HepG2 (cell line): Measurements from ENCODE around the gene GPR61. TPM values are rescaled to one million over a fixed set of nuclear protein-coding genes. Genes with fewer than 3 reads are reported as not detected.
A peak's percentile ranks its signal among the peaks of the same experiment; 100 is the strongest.

Experiments
- DR1 ChIP-seq: sonication (generic); formaldehyde crosslinking; IDR thresholded peaks from 2 replicates; pipeline ENCODE4 v1.8.0; 2021; ENCODE audit warnings: mild to moderate bottlenecking, missing genetic modification reagents, inconsistent platforms
- ERF ChIP-seq: IDR thresholded peaks from 2 replicates; pipeline ENCODE4 v1.6.1; 2018; ENCODE audit warnings: missing biosample characterization, missing genetic modification reagents
- FOXO1 ChIP-seq: sonication (generic); formaldehyde crosslinking; IDR thresholded peaks from 2 replicates; pipeline ENCODE4 v1.4.0; 2020; ENCODE audit warnings: missing genetic modification reagents
- FOXP4 ChIP-seq: sonication (generic); formaldehyde crosslinking; IDR thresholded peaks from 2 replicates; pipeline ENCODE4 v1.4.0; 2020; ENCODE audit warnings: missing genetic modification reagents
- ISX ChIP-seq: sonication (generic); formaldehyde crosslinking; conservative IDR thresholded peaks from 2 replicates; pipeline ENCODE4 v1.5.0; 2020; ENCODE audit warnings: missing genetic modification reagents
- KDM1A ChIP-seq: IDR thresholded peaks from 2 replicates; pipeline ENCODE4 v1.6.1; 2016; ENCODE audit warnings: missing compliant biosample characterization
- MED1 ChIP-seq: sonication (generic); formaldehyde crosslinking; IDR thresholded peaks from 2 replicates; pipeline ENCODE4 v1.4.0; 2020; ENCODE audit warnings: missing genetic modification reagents
- NBN ChIP-seq: fragments of 450-650 bp; conservative IDR thresholded peaks from 2 replicates; pipeline ENCODE4 v1.6.1; 2017
- REL ChIP-seq: sonication (generic); formaldehyde crosslinking; conservative IDR thresholded peaks from 2 replicates; pipeline ENCODE4 v1.8.0; 2022; ENCODE audit warnings: mild to moderate bottlenecking, missing genetic modification reagents, moderate library complexity
- SMYD3 ChIP-seq: sonication (generic); formaldehyde crosslinking; IDR thresholded peaks from 2 replicates; pipeline ENCODE4 v1.8.1; 2023; ENCODE audit warnings: mild to moderate bottlenecking, missing genetic modification reagents
- STAT6 ChIP-seq: sonication (generic); formaldehyde crosslinking; IDR thresholded peaks from 2 replicates; pipeline ENCODE4 v1.4.0; 2020; ENCODE audit warnings: missing genetic modification reagents, mild to moderate bottlenecking, borderline replicate concordance
- THAP11 ChIP-seq: IDR thresholded peaks from 2 replicates; pipeline ENCODE4 v1.6.1; 2016; ENCODE audit warnings: missing biosample characterization, missing genetic modification reagents
- TOPORS ChIP-seq: sonication (generic); formaldehyde crosslinking; IDR thresholded peaks from 2 replicates; pipeline ENCODE4 v1.8.0; 2023; ENCODE audit warnings: mild to moderate bottlenecking, missing genetic modification reagents
- TSC22D2 ChIP-seq: sonication (generic); formaldehyde crosslinking; IDR thresholded peaks from 2 replicates; pipeline ENCODE4 v1.5.1; 2020; ENCODE audit warnings: missing genetic modification reagents, mild to moderate bottlenecking, borderline replicate concordance
- WIZ ChIP-seq: sonication (generic); formaldehyde crosslinking; IDR thresholded peaks from 2 replicates; pipeline ENCODE4 v1.5.1; 2020; ENCODE audit warnings: mild to moderate bottlenecking, missing genetic modification reagents
- ZMYM3 ChIP-seq: sonication (generic); formaldehyde crosslinking; IDR thresholded peaks from 2 replicates; pipeline ENCODE4 v1.5.1; 2020; ENCODE audit warnings: mild to moderate bottlenecking, missing genetic modification reagents
- ZNF121 ChIP-seq: sonication (generic); formaldehyde crosslinking; IDR thresholded peaks from 2 replicates; pipeline ENCODE4 v1.5.0; 2020; ENCODE audit warnings: mild to moderate bottlenecking, missing genetic modification reagents
- ZNF207 ChIP-seq: fragments of 450-650 bp; IDR thresholded peaks from 2 replicates; pipeline ENCODE4 v1.6.1; 2016; ENCODE audit warnings: antibody characterized with exemption, borderline replicate concordance
- ZNF296 ChIP-seq: sonication (generic); formaldehyde crosslinking; conservative IDR thresholded peaks from 2 replicates; pipeline ENCODE4 v1.5.0; 2020; ENCODE audit warnings: mild to moderate bottlenecking, missing genetic modification reagents
- ZNF605 ChIP-seq: sonication (generic); formaldehyde crosslinking; IDR thresholded peaks from 2 replicates; pipeline ENCODE4 v1.8.0; 2022; ENCODE audit warnings: mild to moderate bottlenecking, missing genetic modification reagents
- ZSCAN9 ChIP-seq: IDR thresholded peaks from 2 replicates; pipeline ENCODE4 v1.6.1; 2016; ENCODE audit warnings: borderline replicate concordance
- polyA plus RNA-seq, 8 experiments: library from polyadenylated mRNA; depleted of rRNA in 3 of 8; stranded (reverse) in 7 of 8; unstranded in 1 of 8; fragments of >200 nt; fragmentation: Illumina TruSeq in 4 of 8; extraction: Trizol in 4 of 8; gene quantifications; 2 replicates each; pipeline versions ENCODE4 v1.2.1 to v1.2.3, GENCODE V29; 2011 to 2016; ENCODE audit warnings: low read depth in 4 of 8, missing spikeins in 1 of 8, mixed read lengths in 1 of 8; ENCODE audit not compliant: insufficient read depth in 1 of 8
- total RNA-seq, 5 experiments: library from RNA; depleted of rRNA; stranded (reverse); fragments of >200 nt; fragmentation: Illumina TruSeq; extraction: Trizol; gene quantifications; 2 replicates each; pipeline ENCODE4 v1.2.3, GENCODE V29; 2016; ENCODE audit warnings: low read depth in 1 of 5
- TF ChIP-seq, protein P1 (sequence below): sonication (generic); formaldehyde crosslinking; IDR thresholded peaks from 2 replicates; pipeline ENCODE4 v1.4.0; 2020; ENCODE audit warnings: missing genetic modification reagents, borderline replicate concordance

The GPR61 gene
- total and polyA plus RNA-seq, 2 of the 13 experiments (the other 11 are each of a cell fraction or from before 2014, with no cell fraction given) = not detected

- TF ChIP-seq ZNF121 (CRISPR knock-in tag) = peak; percentile 78
- no peak for TF ChIP-seq ISX (CRISPR knock-in tag)
- TF ChIP-seq FOXO1 (CRISPR knock-in tag) = 0 out of 2 replicates have a peak, but pooled peaks have one; percentile 14
- TF ChIP-seq TSC22D2 (CRISPR knock-in tag) = peak; percentile 65; the same call in 1 of the 2 replicates
- 0 out of 2 replicates have a peak, but pooled peaks have one; percentile 73 for TF ChIP-seq STAT6
- 0 out of 2 replicates have a peak, but pooled peaks have one; percentile 13 for TF ChIP-seq FOXP4 (CRISPR knock-in tag)
- TF ChIP-seq, protein P1, sequence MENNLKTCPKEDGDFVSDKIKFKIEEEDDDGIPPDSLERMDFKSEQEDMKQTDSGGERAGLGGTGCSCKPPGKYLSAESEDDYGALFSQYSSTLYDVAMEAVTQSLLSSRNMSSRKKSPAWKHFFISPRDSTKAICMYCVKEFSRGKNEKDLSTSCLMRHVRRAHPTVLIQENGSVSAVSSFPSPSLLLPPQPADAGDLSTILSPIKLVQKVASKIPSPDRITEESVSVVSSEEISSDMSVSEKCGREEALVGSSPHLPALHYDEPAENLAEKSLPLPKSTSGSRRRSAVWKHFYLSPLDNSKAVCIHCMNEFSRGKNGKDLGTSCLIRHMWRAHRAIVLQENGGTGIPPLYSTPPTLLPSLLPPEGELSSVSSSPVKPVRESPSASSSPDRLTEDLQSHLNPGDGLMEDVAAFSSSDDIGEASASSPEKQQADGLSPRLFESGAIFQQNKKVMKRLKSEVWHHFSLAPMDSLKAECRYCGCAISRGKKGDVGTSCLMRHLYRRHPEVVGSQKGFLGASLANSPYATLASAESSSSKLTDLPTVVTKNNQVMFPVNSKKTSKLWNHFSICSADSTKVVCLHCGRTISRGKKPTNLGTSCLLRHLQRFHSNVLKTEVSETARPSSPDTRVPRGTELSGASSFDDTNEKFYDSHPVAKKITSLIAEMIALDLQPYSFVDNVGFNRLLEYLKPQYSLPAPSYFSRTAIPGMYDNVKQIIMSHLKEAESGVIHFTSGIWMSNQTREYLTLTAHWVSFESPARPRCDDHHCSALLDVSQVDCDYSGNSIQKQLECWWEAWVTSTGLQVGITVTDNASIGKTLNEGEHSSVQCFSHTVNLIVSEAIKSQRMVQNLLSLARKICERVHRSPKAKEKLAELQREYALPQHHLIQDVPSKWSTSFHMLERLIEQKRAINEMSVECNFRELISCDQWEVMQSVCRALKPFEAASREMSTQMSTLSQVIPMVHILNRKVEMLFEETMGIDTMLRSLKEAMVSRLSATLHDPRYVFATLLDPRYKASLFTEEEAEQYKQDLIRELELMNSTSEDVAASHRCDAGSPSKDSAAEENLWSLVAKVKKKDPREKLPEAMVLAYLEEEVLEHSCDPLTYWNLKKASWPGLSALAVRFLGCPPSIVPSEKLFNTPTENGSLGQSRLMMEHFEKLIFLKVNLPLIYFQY = peak; percentile 45; the same call in 1 of the 2 replicates
- 0 out of 2 replicates have a peak, but pooled peaks have one; percentile 52 for TF ChIP-seq DR1
- 0 out of 2 replicates have a peak, but pooled peaks have one; percentile 77 for TF ChIP-seq ZNF605 (CRISPR knock-in tag)
- no peak for TF ChIP-seq KDM1A (CRISPR knock-in tag)
- 0 out of 2 replicates have a peak, but pooled peaks have one; percentile 47 for TF ChIP-seq MED1 (CRISPR knock-in tag)
- 0 out of 2 replicates have a peak, but pooled peaks have one; percentile 34 for TF ChIP-seq SMYD3 (CRISPR knock-in tag)
- TF ChIP-seq ZNF296 (CRISPR knock-in tag) = no peak; the same call in 1 of the 2 replicates
- TF ChIP-seq REL = peak; percentile 65; the same call in 1 of the 2 replicates
- TF ChIP-seq WIZ (CRISPR knock-in tag) = no peak; the same call in 1 of the 2 replicates
- TF ChIP-seq ERF (CRISPR knock-in tag) = peak; percentile 88; the same call in 1 of the 2 replicates
- peak; percentile 68; the same call in 1 of the 2 replicates for TF ChIP-seq ZSCAN9 (CRISPR knock-in tag)
- TF ChIP-seq NBN = no peak
- TF ChIP-seq ZNF207 = no peak
- TF ChIP-seq ZMYM3 (CRISPR knock-in tag) = peak; percentile 50; the same call in 1 of the 2 replicates
- TF ChIP-seq THAP11 (CRISPR knock-in tag) = peak; percentile 90
- peak; percentile 75; the same call in 1 of the 2 replicates for TF ChIP-seq TOPORS (CRISPR knock-in tag)
Measured at GRCh38 chr1:109493805-109494539, 45.7 kb upstream of the GPR61 start, which contains the start of gene CYB561D1 (continued).
